HepG2 (cell line): ENCODE data around the gene CRYM. TPM values are rescaled to one million over a fixed set of nuclear protein-coding genes. Genes with fewer than 3 reads are reported as not detected.

Source experiments
- KAT8 ChIP-seq: IDR thresholded peaks from 2 replicates; pipeline ENCODE4 v1.6.1; 2016; ENCODE audit warnings: missing genetic modification reagents, missing compliant biosample characterization
- KLF16 ChIP-seq, 2 experiments: sonication (generic) in 1 of 2; formaldehyde crosslinking in 1 of 2; IDR thresholded peaks; 2 replicates each; pipeline versions ENCODE4 v1.6.1 to v1.8.0; 2016 to 2023; ENCODE audit warnings: missing genetic modification reagents in 2 of 2, missing compliant biosample characterization in 1 of 2
- MIER3 ChIP-seq: IDR thresholded peaks from 2 replicates; pipeline ENCODE4 v1.6.1; 2016; ENCODE audit warnings: missing compliant biosample characterization, borderline replicate concordance
- NPAS2 ChIP-seq: sonication (generic); formaldehyde crosslinking; IDR thresholded peaks from 2 replicates; pipeline ENCODE4 v1.8.0; 2022; ENCODE audit warnings: mild to moderate bottlenecking, missing genetic modification reagents, borderline replicate concordance
- RORA ChIP-seq: sonication (generic); formaldehyde crosslinking; IDR thresholded peaks from 2 replicates; pipeline ENCODE4 v1.5.0; 2020; ENCODE audit warnings: mild to moderate bottlenecking, missing genetic modification reagents, moderate library complexity
- SIX1 ChIP-seq: sonication (generic); formaldehyde crosslinking; IDR thresholded peaks from 2 replicates; pipeline ENCODE4 v1.4.0; 2020; ENCODE audit warnings: missing genetic modification reagents, borderline replicate concordance
- ZBED4 ChIP-seq: sonication (generic); formaldehyde crosslinking; IDR thresholded peaks from 2 replicates; pipeline ENCODE4 v1.4.0; 2020; ENCODE audit warnings: missing genetic modification reagents, borderline replicate concordance
- ZBTB49 ChIP-seq: sonication (generic); formaldehyde crosslinking; IDR thresholded peaks from 2 replicates; pipeline ENCODE4 v1.4.0; 2020; ENCODE audit warnings: missing genetic modification reagents, borderline replicate concordance
- ZFAT ChIP-seq: sonication (generic); formaldehyde crosslinking; conservative IDR thresholded peaks from 2 replicates; pipeline ENCODE4 v1.8.1; 2023; ENCODE audit warnings: missing genetic modification reagents, inconsistent platforms
- ZFP36 ChIP-seq: fragments of 150-350 bp; IDR thresholded peaks from 2 replicates; pipeline ENCODE4 v1.6.1; 2018; ENCODE audit warnings: borderline replicate concordance, low read length, low read depth; ENCODE audit not compliant: partially characterized antibody
- ZFP36L1 ChIP-seq: sonication (generic); formaldehyde crosslinking; IDR thresholded peaks from 2 replicates; pipeline ENCODE4 v1.8.0; 2022; ENCODE audit warnings: mild to moderate bottlenecking, missing genetic modification reagents, moderate library complexity
- ZFP91 ChIP-seq: sonication (generic); formaldehyde crosslinking; IDR thresholded peaks from 2 replicates; pipeline ENCODE4 v1.9.0; 2022; ENCODE audit warnings: missing genetic modification reagents, mild to moderate bottlenecking, borderline replicate concordance
- ZNF10 ChIP-seq: sonication (generic); formaldehyde crosslinking; IDR thresholded peaks from 2 replicates; pipeline ENCODE4 v1.4.0; 2020; ENCODE audit warnings: mild to moderate bottlenecking, low read depth, missing genetic modification reagents, borderline replicate concordance
- ZNF251 ChIP-seq: sonication (generic); formaldehyde crosslinking; IDR thresholded peaks from 2 replicates; pipeline ENCODE4 v1.9.0; 2021; ENCODE audit warnings: mild to moderate bottlenecking, missing genetic modification reagents
- ZNF331 ChIP-seq: sonication (generic); formaldehyde crosslinking; IDR thresholded peaks from 2 replicates; pipeline ENCODE4 v1.4.0; 2020; ENCODE audit warnings: missing genetic modification reagents
- ZNF484 ChIP-seq: sonication (generic); formaldehyde crosslinking; IDR thresholded peaks from 2 replicates; pipeline ENCODE4 v1.5.1; 2020; ENCODE audit warnings: mild to moderate bottlenecking, low read depth, missing genetic modification reagents, borderline replicate concordance
- ZNF589 ChIP-seq: sonication (generic); formaldehyde crosslinking; conservative IDR thresholded peaks from 2 replicates; pipeline ENCODE4 v1.8.0; 2022; ENCODE audit warnings: mild to moderate bottlenecking, moderate library complexity, missing genetic modification reagents
- ZNF660 ChIP-seq: sonication (generic); formaldehyde crosslinking; IDR thresholded peaks from 2 replicates; pipeline ENCODE4 v1.5.1; 2020; ENCODE audit warnings: mild to moderate bottlenecking, low read depth, missing genetic modification reagents, borderline replicate concordance
- ZNF747 ChIP-seq: sonication (generic); formaldehyde crosslinking; IDR thresholded peaks from 2 replicates; pipeline ENCODE4 v1.8.1; 2023; ENCODE audit warnings: missing genetic modification reagents, mild to moderate bottlenecking, borderline replicate concordance
- ZSCAN30 ChIP-seq: sonication (generic); formaldehyde crosslinking; IDR thresholded peaks from 2 replicates; pipeline ENCODE4 v1.5.0; 2020; ENCODE audit warnings: mild to moderate bottlenecking, missing genetic modification reagents
- ZSCAN9 ChIP-seq: IDR thresholded peaks from 2 replicates; pipeline ENCODE4 v1.6.1; 2016; ENCODE audit warnings: borderline replicate concordance
- polyA plus RNA-seq, 8 experiments: library from polyadenylated mRNA; depleted of rRNA in 3 of 8; stranded (reverse) in 7 of 8; unstranded in 1 of 8; fragments of >200 nt; fragmentation: Illumina TruSeq in 4 of 8; extraction: Trizol in 4 of 8; gene quantifications; 2 replicates each; pipeline versions ENCODE4 v1.2.1 to v1.2.3, GENCODE V29; 2011 to 2016; ENCODE audit warnings: low read depth in 4 of 8, missing spikeins in 1 of 8, mixed read lengths in 1 of 8; ENCODE audit not compliant: insufficient read depth in 1 of 8
- total RNA-seq, 5 experiments: library from RNA; depleted of rRNA; stranded (reverse); fragments of >200 nt; fragmentation: Illumina TruSeq; extraction: Trizol; gene quantifications; 2 replicates each; pipeline ENCODE4 v1.2.3, GENCODE V29; 2016; ENCODE audit warnings: low read depth in 1 of 5

The CRYM gene
- total and polyA plus RNA-seq, 2 of the 13 experiments (the other 11 are each of a cell fraction or from before 2014, with no cell fraction given), result 1.9 to 2.2 TPM

GRCh38 chr16:21300309-21301167, 22.4 kb upstream of the CRYM start (continued):
- no peak for TF ChIP-seq ZSCAN30 (CRISPR knock-in tag)
- TF ChIP-seq ZNF10 (CRISPR knock-in tag), result peak; percentile 22; the same call in 1 of the 2 replicates
- peak; percentile 66; the same call in 1 of the 2 replicates for TF ChIP-seq ZFP91 (CRISPR knock-in tag)
- peak; percentile 95; the same call in 1 of the 2 replicates for TF ChIP-seq ZSCAN9
- peak; percentile 87 for TF ChIP-seq ZFP36L1 (CRISPR knock-in tag)
- TF ChIP-seq KAT8 (CRISPR knock-in tag), result peak; percentile 94
- TF ChIP-seq ZFP36, result no peak
- peak; percentile 83; the same call in 1 of the 2 replicates for TF ChIP-seq ZNF747 (CRISPR knock-in tag)
- peak; percentile 48; the same call in 1 of the 2 replicates for TF ChIP-seq ZNF589
- TF ChIP-seq SIX1 (CRISPR knock-in tag), result peak; percentile 70; the same call in 1 of the 2 replicates
- TF ChIP-seq ZBED4 (CRISPR knock-in tag), result peak; percentile 84; the same call in 1 of the 2 replicates
- peak; percentile 92 for TF ChIP-seq MIER3 (CRISPR knock-in tag)
- peak in 1 of 2 experiments; percentile 98; a peak in 1 of 4 replicates for TF ChIP-seq KLF16 (CRISPR knock-in tag; IDR thresholded peaks at IDR 0.05)
- no peak for TF ChIP-seq NPAS2
- peak; percentile 9; the same call in 1 of the 2 replicates for TF ChIP-seq ZBTB49 (CRISPR knock-in tag)
- TF ChIP-seq ZNF251 (CRISPR knock-in tag), result no peak
- peak; percentile 95 for TF ChIP-seq ZNF331 (CRISPR knock-in tag)
- TF ChIP-seq ZFAT, result no peak
- 0 out of 2 replicates have a peak, but pooled peaks have one; percentile 53 for TF ChIP-seq ZNF484
- no peak for TF ChIP-seq RORA (CRISPR knock-in tag)
- TF ChIP-seq ZNF660 (CRISPR knock-in tag), result no peak
